GM12865 (cell line): ENCODE measurements around the gene KRT71.
A peak's percentile ranks its signal among the peaks of the same experiment; 100 is the strongest.

Experiments
- DNase-seq: peaks from one replicate; pipeline ENCODE4 v3.0.0; 2010; ENCODE audit warnings: low read depth
- H3K4me3 ChIP-seq: 2 replicates; pipeline ENCODE4 v1.5.1; 2011; ENCODE audit warnings: mild to moderate bottlenecking, low read depth, low read length, control low read depth
- TF ChIP-seq, protein P1 (sequence below): IDR thresholded peaks from 2 replicates; pipeline ENCODE4 v1.5.1; 2011; ENCODE audit warnings: low read length, control low read depth, low read depth, inconsistent platforms; ENCODE audit not compliant: insufficient read depth; ENCODE audit errors: missing control alignments

Gene KRT71

DNA sequence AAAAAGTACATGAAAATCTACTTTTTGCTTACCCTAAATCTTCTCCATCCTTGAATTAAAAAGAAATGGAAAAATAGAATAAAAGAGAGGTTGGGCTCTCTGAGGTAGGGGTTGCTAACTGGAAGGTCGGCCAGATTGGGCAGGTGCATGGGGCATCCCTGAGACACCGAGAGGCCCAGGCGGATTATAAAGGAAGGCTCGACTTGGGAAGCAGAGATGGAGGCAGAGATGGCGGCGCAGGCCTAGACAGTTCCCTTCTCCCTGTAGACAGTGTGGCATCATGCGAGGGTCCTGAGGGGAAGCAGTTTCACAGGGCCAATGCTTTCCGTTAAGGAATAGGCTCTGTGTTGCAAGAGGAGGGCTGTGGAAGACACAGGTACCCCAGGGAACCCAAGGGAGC lies 24.4 kb upstream of the KRT71 start:
- no peak for DNase-seq
- TF ChIP-seq, protein P1, sequence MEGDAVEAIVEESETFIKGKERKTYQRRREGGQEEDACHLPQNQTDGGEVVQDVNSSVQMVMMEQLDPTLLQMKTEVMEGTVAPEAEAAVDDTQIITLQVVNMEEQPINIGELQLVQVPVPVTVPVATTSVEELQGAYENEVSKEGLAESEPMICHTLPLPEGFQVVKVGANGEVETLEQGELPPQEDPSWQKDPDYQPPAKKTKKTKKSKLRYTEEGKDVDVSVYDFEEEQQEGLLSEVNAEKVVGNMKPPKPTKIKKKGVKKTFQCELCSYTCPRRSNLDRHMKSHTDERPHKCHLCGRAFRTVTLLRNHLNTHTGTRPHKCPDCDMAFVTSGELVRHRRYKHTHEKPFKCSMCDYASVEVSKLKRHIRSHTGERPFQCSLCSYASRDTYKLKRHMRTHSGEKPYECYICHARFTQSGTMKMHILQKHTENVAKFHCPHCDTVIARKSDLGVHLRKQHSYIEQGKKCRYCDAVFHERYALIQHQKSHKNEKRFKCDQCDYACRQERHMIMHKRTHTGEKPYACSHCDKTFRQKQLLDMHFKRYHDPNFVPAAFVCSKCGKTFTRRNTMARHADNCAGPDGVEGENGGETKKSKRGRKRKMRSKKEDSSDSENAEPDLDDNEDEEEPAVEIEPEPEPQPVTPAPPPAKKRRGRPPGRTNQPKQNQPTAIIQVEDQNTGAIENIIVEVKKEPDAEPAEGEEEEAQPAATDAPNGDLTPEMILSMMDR: no peak
- H3K4me3 ChIP-seq: no peak overlapping the region

DNA sequence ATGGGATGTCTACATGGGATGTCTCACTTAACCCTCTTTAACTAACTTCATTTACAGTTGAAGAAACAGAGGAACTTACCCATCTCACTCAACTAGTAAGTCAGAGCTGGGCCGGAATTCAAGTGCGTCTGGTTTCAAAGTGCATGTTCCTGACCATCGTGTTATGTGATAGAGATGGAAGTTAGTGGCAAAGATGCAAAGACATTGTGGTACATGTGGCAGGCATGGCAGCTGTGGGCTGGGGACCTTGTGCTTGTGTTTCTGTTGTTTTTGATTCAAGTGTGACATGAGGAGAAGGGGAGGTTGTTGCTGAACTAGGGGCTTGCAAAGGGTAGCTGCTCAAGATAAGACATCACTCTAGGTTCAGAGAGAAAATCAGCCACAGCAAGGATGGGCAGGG lies 23.0 kb upstream of the KRT71 start:
- TF ChIP-seq, protein P1: no peak
- DNase-seq: no peak
- H3K4me3 ChIP-seq: no peak overlapping the region

DNA sequence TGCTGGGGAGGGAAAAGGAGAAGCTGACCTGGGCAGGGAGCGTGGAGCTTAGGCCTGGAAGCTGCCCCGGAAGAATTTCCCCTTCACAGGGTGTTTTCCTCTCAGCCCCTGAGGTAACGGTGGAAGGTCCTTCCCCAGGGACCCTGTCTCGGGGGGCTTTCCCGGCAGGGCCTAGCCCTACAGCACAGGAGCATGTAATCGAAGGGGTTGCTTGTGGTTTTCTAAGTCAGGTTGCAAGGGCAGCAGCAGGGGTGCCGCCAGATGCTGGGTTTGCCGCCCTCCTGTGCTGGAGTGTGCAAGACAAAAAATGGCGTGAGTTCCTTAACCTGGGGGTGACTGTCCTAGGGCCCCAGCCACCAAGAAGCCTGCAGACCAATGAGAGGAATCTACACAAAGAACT lies 22.3 kb upstream of the KRT71 start:
- TF ChIP-seq, protein P1: no peak
- DNase-seq: peak; percentile 32
- H3K4me3 ChIP-seq: no peak overlapping the region

DNA sequence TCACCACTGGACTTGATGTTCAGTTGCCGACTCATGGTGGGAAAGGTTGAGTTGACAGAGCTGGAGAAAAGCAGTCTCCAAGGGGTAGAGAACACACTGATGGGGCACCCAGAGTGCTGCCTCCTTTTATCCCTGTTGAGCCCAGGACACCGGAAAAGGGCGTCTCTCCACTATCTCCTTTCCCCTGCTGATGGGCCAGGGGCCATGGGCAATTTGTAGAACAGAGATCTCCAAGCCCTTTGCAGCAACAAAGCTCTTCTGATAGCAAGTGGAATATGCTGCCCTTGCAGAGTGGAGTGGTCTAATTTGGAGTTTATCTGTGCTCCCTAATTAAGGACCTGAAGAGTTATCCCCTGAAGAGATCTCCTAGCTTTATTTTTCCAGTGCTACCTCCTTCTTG lies 20.8 kb upstream of the KRT71 start, which contains the start of gene KRT74:
KRT74 (minus strand) TSS at position 101 of the 400 bp plus-strand sequence; CDS start at position 35, 66 bp downstream.
- TF ChIP-seq, protein P1: no peak
- no peak for DNase-seq
- H3K4me3 ChIP-seq: no peak within 1 kb of the TSS

DNA sequence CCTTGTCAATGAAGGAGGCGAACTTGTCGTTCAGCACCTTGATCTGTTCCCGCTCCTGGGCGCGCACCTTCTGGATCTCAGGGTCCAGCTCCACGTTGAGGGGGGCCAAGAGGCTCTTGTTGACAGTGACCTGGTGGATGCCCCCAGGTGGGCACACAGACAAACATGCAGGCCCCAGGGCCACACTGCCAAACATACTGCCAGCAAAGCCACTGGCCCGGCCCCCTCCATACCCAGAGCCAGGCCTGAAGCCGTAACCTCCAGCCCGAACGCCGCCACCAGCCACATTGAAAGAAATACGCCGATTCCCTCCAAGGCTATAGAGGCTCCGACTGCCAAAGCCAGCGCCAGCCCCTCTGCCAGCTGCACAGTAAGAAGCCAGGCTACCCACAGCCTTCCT lies 20.4 kb upstream of the KRT71 start:
- H3K4me3 ChIP-seq: no peak overlapping the region
- TF ChIP-seq, protein P1: no peak
- no peak for DNase-seq

DNA sequence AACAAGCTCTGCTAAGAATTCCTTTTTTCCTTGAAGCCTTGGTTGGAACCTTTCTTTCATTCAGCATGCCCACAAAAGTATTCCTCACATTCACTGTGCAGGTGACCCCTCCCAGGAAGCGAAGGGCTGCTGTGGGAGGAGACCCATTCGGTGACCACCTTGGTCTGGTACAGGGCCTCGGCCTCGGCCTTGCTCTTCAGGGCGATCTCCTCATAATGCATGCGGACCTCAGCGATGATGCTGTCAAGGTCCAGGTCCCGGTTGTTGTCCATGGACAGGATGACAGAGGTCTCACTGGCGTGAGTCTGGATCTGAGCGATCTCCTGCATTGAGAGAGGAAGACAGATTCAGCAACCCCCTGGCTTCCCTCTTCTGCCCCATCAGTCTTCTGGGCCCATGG lies 17.6 kb upstream of the KRT71 start:
- TF ChIP-seq, protein P1: no peak
- H3K4me3 ChIP-seq: no peak overlapping the region
- no peak for DNase-seq

DNA sequence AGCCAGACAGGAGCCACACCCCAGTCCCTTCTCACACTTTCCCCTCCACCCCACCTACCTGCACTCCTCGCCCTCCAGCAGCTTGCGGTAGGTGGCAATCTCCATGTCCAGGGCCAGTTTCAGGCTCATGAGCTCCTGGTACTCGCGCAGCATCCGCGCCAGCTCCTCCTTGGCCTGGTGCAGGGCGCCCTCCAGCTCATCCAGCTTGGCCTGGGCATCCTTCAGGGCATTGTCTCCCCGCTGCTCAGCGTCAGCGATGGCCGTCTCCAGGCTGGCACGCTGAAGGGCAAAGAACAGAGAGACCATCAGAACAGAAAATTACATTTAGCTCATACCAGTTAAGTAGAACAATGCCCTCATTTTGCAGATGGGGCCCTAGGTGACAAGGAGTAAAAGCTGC lies 15.2 kb upstream of the KRT71 start:
- no peak for DNase-seq
- no peak overlapping the region for H3K4me3 ChIP-seq
- TF ChIP-seq, protein P1: no peak
